ENCODE measurements around the gene NTRK1. TPM values are rescaled to one million over a fixed set of nuclear protein-coding genes. Genes with fewer than 3 reads are reported as not detected.

NTRK1 gene
- polyA plus RNA-seq, 1 experiment: 0.02 TPM

- POLR2A ChIA-PET: no interaction called here
- no peak for TF ChIP-seq CTCF (IDR thresholded peaks at IDR 0.05; ENCODE audit: insufficient read depth, low read depth, low read length)
- H3K36me3 ChIP-seq (ENCODE audit: control insufficient read depth, insufficient read depth, low read length): no peaks in the 10 kb centered on the region
- CTCF ChIA-PET: interaction anchor here (1.0 to 10.8 kb wide), 3 partner anchors 7 to 12 kb away, joined by 3 to 101 read pairs (median 9); partner anchors contain the start of gene SH2D2A
- no peak overlapping the region for H3K4me3 ChIP-seq (ENCODE audit: low read depth, low read length)
- peaks cover 23% of the 10 kb centered on the region for H3K27me3 ChIP-seq (ENCODE audit: control insufficient read depth, insufficient read depth, low read length)
- no peak for DNase-seq (ENCODE audit: low read depth)
Measured at GRCh38 chr1:156828400-156829124, 32.1 kb upstream of the NTRK1 start.

GRCh38 chr1:156832434-156832833 is 28.2 kb upstream of the NTRK1 start:
- H3K27me3 ChIP-seq (ENCODE audit: control insufficient read depth, insufficient read depth, low read length): peaks cover 35% of the 10 kb centered on the region
- no peaks in the 10 kb centered on the region for H3K36me3 ChIP-seq (ENCODE audit: control insufficient read depth, insufficient read depth, low read length)
- POLR2A ChIA-PET: no interaction called here
- DNase-seq (ENCODE audit: low read depth): no peak
- TF ChIP-seq CTCF (IDR thresholded peaks at IDR 0.05; ENCODE audit: insufficient read depth, low read depth, low read length): no peak
- H3K4me3 ChIP-seq (ENCODE audit: low read depth, low read length): no peak overlapping the region
- CTCF ChIA-PET: interaction anchor here (0.9 to 2.8 kb wide), 4 partner anchors 10 to 36 kb away, joined by 3 to 12 read pairs (median 8); partner anchors contain the start of gene NTRK1

GRCh38 chr1:156833603-156834002 is 27.1 kb upstream of the NTRK1 start:
- TF ChIP-seq CTCF (IDR thresholded peaks at IDR 0.05; ENCODE audit: insufficient read depth, low read depth, low read length): no peak
- CTCF ChIA-PET: interaction anchor here (1.1 to 2.8 kb wide), 4 partner anchors 11 to 37 kb away, joined by 4 to 12 read pairs (median 8); partner anchors contain the start of gene NTRK1

GRCh38 chr1:156834322-156834721 is 26.3 kb upstream of the NTRK1 start:
- no peak for DNase-seq (ENCODE audit: low read depth)
- ChIA-PET CTCF (interaction anchor here (1.1 to 2.8 kb wide), 3 partner anchors 12 to 26 kb away, joined by 4 to 12 read pairs (median 8); partner anchors contain the start of gene NTRK1), POLR2A (no interaction called here)
- H3K36me3 ChIP-seq (ENCODE audit: control insufficient read depth, insufficient read depth, low read length): no peaks in the 10 kb centered on the region
- peaks cover 33% of the 10 kb centered on the region for H3K27me3 ChIP-seq (ENCODE audit: control insufficient read depth, insufficient read depth, low read length)
- no peak overlapping the region for H3K4me3 ChIP-seq (ENCODE audit: low read depth, low read length)
- TF ChIP-seq CTCF (IDR thresholded peaks at IDR 0.05; ENCODE audit: insufficient read depth, low read depth, low read length): no peak

More at GRCh38 chr1:156833603-156834002, 27.1 kb upstream of the NTRK1 start:
- no peaks in the 10 kb centered on the region for H3K36me3 ChIP-seq (ENCODE audit: control insufficient read depth, insufficient read depth, low read length)
- no peak for DNase-seq (ENCODE audit: low read depth)
- peaks cover 34% of the 10 kb centered on the region for H3K27me3 ChIP-seq (ENCODE audit: control insufficient read depth, insufficient read depth, low read length)
- POLR2A ChIA-PET: no interaction called here
- no peak overlapping the region for H3K4me3 ChIP-seq (ENCODE audit: low read depth, low read length)

- DNase-seq (ENCODE audit: low read depth): no peak
- TF ChIP-seq CTCF (IDR thresholded peaks at IDR 0.05; ENCODE audit: insufficient read depth, low read depth, low read length): no peak
- H3K4me3 ChIP-seq (ENCODE audit: low read depth, low read length): no peak overlapping the region
- peaks cover 29% of the 10 kb centered on the region for H3K27me3 ChIP-seq (ENCODE audit: control insufficient read depth, insufficient read depth, low read length)
- H3K36me3 ChIP-seq (ENCODE audit: control insufficient read depth, insufficient read depth, low read length): no peaks in the 10 kb centered on the region
- CTCF ChIA-PET: interaction anchor here (0.6 to 6.8 kb wide), 10 partner anchors 10 to 380 kb away, joined by 3 to 174 read pairs (median 34); partner anchors contain the start of genes INSRR, LRRC71 and NTRK1
- POLR2A ChIA-PET: no interaction called here
Measured at GRCh38 chr1:156836041-156836654, 24.5 kb upstream of the NTRK1 start.
